GM19193 (cell line): ENCODE data around the gene MOB4.

Experiments used
- POLR2A ChIP-seq: IDR thresholded peaks from 4 replicates; pipeline ENCODE4 v1.6.1; 2011; ENCODE audit not compliant: insufficient read depth, insufficient read length; ENCODE audit errors: extremely low read depth

MOB4 gene

DNA sequence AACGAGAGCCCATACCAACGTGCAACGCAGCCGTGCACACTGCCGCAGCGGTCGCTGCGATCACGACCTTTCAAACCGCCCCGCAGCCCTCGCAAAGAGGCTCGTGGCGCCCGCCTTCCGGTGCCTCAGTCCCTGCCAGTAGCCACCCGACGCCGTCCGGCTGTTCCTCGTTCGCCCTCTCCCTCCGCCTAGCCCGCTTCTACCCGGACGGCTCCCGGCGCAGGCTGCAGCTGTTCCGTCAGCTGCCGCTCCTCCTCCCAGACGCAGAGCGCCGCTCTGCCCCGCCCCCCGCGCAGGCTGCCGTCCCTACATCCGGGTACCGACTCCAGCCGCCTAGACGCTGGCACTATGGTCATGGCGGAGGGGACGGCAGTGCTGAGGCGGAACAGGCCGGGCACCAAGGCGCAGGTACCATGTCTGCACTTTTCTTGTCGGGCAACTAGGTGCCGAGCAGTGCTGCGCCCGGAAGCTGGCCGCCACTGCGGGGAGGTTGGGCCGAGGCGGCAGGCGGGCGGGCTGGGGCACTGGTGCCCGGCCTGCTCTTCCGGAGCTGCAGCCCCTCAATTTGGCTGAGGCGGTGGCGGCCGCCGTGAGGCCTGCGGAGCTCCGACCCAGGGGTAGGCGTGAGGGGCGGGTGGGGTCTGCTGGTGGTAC, at the start of gene MOB4:
MOB4 (plus strand) TSS at position 328 of the 654 bp plus-strand sequence; CDS start at position 349, 21 bp downstream.
- TF ChIP-seq POLR2A = peak; percentile 97

DNA sequence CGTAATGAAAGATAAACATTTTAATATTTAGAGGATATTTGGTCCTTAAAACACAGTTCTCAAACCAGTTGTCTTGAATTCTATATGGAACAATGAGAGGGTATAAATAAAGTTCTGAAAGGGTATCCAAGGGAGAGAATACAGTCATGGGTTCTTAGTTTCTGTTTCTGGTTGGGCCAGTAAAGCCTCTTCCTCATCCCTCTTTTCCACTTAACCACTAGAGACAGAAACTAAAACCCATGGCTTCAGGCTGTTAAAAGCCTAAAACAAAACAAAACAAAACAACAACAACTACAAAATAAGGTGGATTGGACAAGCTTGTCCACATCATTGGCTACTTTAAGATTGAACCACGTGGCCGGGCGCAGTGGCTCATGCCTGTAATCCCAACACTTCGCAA, 43.7 kb upstream of the MOB4 start:
- no peak for TF ChIP-seq POLR2A

DNA sequence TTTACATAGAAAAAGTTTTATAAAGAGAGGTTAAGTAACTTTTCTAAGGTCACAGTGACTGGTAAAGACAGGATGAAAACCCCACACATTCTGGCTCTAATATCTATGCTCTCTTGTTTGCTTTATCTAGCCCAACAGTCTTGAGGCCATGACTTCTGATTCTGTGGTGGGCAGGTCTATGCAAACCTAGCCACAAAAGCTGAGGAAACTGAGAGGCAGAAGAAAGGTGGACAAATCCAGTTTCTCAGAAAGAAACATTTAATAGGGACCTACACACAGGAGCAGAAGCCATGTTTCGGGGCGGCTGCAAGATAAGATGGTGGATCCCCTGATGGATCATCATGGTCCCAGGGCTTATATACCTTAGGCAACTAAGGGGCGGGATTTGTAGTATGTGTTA, 38.1 kb upstream of the MOB4 start:
- TF ChIP-seq POLR2A = no peak

DNA sequence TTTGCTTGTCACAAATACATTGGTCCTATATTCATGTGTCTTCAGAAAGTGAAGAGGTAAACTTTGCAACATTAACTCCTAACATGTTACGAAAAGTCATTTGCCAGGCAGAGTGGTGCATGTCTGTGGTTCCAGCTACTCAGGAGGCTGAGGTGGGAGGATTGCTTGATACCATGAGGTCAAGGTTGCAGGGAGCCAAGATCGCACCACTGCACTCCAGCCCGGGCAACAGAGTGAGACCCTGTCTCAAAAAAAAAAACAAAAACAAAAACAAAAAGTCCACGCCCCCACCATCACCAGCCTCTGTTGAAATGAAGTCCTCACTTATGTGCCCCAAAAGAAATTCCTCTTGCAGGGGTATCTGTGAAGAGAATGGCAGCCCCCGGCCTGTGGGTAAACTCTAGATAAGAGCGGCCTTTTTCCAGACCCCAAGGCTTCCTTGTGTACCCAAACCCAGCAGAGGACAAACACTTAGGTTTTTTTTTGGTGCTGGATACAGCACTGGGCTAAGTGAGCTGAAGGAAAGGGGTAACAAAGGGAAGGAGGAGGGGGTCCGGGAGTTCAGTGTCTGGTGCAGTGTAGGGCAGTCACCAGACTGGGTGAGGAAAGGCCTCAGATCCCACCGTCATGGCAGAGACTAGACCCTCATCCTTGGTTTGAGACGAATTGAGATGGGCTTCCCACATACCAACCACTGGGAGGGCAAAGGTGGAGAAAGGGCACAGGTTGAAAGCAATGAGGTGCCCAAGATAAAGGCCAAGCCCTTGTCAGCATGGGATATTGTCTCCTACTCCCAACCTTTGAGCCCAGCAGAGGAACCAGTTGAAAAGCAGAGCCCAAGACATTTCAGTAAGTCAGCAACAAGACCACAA, 35.5 kb upstream of the MOB4 start:
- no peak for TF ChIP-seq POLR2A

DNA sequence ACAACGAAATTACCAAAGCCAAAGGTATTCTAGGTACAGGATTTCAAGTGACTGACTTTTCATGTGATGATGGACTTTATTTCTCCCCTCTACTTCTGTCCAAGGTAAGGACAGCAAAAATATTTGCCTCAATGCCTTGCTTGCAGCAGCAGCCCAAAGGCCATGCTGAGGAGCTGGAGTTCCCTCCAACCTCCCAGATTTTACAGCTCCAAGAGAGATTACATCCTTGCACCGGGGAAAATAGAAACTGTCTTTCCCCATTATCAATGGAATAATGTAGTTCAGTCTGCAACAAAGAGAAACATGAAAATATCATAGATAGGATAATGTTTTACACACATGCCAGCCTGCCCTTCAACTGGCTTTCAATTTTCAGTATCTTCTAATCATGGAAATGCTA, 29.7 kb upstream of the MOB4 start:
- TF ChIP-seq POLR2A = no peak

DNA sequence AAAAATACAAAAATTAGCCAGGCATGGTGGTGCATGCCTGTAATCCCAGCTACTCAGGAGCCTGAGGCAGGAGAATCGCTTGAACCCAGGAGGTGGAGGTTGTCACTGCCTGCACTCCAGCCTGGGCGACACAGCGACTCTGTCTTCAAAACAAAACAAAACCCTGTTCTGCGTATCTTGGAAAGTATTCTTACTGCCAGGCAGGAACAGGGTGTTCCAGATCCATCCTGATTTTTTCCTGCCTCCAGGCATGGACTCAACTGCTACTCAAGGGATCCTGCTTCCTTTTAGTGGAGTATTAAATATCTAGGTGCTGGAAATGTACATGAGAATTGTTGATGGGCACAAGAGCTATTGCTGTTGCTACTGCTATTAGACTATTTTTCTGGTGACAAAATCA, 28.5 kb upstream of the MOB4 start:
- TF ChIP-seq POLR2A = no peak

DNA sequence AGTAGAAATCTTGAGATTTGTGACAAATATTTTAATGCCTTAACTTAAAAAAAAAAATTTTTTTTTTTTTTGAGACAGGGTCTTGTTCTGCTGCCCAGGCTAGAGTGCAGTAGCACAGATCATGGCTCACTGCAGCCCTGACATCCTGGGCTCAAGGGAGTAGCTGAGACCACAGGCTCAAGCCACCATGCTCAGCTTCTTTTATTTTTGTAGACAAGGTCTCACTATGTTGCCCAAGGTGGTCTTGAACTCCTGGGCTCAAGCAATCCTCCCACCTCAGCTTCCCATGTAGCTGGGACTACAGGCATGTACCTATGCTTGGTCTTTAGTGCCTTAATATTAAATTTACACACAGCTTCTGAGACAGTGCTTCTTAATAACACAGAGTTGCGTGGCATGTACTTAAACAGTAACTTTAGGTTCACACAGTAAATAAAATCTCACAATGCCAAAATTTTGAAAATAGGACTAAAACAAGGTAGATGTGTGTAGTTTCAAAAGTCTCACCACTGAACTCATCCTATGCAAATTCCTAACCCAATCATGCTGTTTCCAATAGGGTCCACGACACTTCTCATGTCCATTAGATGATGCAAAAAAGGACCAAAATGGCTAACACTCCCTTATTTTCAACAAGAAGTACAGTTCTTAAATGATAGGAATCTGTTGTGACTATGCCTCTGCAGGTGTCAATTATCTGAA, 20.3 kb upstream of the MOB4 start:
- TF ChIP-seq POLR2A = no peak

DNA sequence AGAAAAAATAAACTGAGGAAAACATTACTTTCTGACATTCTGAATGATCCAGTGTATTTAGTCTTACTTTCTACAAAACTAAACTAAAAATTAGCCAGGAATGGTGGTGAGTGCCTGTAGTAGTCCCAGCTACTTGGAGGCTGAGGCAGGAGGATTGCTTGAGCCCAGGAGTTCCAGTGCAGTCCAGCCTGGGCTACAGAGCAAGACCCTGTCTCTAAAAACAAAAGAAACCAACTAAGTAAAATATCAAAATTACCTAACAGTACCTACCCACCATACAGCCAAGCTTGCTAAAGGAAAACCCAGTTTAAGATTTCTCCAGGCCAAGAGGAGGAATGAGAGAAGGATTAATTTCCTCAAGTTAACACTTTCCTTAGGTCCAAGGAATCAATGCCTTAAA, 19.2 kb upstream of the MOB4 start:
- no peak for TF ChIP-seq POLR2A

DNA sequence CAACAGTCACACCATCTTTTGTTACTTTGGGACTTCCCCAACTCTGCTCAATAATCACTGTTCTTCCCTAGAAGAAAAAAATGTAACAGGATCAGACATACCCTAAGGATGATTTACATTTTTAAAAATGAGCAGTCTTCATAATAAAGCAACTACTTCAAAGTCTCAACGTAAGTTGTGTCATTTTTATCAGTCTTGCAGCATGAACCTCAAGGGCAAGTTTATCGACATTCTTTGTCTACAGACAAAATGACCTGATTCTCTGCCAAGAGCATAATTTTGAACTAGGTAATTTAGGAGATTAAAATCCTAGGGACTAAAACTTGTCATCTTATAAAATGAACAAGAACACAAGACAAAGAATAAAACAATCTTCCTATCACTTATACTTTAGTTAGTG, 18.5 kb upstream of the MOB4 start:
- TF ChIP-seq POLR2A = no peak

DNA sequence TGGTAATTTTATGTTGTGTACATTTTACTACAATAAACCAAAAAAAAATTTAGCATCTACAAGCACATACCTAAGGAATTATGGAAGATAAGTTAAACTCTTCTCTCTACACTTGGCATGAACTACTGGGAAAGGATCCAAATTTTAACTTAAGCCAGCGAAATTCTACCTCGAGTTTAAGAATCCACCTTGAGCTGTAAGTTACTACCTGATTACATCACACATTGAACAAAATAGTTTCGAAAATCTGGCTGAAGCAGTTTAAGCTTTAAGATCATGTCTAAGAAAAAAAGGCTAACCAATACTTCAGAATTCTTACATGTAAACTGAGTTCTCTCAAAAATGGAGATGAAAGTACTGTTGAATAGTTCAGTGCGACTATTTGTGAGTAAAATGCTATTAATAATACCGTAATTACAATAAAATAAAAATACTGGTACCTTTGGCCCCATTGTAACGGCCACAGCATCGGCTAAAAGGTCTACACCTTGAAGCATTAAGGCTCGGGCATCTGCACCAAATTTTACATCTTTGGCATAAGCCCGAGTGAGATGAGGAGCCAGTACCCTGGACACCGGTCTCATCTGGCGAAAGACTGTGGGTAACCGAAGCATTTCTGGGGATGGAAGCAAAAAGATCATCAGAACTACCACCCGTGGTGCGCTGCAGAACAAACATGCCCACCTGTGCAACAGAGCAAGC, 17.5 kb upstream of the MOB4 start:
- TF ChIP-seq POLR2A = no peak

DNA sequence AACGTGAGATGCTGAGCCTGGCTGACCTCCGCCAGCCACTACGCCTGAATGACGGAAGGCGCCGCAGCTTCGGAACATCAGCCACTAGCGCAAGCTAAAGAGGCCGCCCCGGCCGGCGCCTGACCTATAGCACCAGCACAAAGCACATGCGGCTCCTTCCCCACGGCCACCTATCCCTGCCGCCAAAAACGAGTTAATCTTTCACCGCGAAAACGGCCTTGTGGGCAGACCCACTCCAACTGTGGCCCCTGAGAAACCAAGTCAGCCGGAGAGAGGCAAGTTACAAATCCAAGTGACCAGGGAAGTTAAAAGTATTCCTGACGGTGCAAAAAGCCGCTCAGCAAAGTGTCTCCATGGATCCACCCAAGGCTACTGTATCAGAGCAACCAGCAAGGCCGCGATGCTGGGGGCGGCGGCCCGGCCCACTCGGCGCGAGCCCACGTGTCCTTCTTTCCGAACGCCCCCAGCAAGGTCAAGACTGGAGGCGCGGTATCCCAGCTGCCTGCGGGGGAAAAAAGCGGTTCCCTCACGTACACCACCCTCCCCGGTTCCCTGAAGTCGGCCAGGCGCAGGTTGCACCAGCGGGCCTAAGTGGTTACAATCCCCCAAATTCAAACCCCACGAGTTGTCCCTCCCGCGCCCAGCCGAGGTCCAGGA, 16.8 kb upstream of the MOB4 start:
- TF ChIP-seq POLR2A = peak; percentile 41

DNA sequence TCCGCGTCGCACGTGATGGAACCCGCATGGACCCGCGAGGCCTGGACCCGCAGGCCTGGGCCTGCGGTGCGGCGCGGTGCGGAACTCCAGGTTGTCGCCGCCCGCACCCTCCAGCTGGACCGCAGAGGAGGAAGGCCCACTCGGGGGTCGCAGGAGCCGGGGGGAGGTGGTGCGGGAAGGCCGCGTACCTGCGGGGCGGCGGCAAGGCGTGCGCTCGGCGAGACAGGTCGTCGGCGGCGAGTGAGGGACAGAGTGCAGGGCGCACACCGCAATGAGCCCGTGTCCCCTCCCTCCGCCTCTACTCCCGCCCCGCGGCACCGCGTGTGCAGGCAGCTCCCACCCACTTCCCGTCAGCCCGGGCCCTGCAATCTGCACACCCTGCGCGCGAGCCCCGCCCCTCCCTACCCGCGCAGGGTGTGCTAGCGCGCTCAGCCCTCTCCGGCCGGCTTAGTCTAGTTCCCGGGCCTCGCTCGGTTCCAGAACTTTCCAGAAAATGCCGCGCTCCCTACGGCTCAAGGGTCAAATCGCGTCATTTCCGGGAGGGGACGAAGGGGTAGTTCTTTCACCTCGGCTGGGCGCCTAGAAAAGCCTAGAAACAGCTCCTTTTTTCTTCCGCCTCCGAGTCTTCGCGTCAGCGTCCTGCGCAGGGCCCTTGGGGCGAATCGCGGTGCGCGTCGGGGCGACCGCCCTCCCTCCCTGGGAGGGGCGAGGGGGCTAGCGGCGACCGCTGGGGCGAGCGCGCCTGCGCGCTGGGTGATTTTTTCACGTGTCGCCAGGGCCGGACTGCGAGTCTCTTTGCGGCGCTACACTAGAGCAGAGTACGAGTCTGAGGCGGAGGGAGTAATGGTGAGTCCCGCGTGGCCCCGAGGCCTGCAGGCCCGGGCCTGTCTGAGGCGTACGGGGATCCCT, 16.0 kb upstream of the MOB4 start, which contains the start of the genes HSPD1 and HSPE1:
HSPD1 (minus strand) TSS at position 247 of the 909 bp plus-strand sequence. CDS start 992 bp downstream, outside the sequence.
HSPE1 (plus strand) TSS at position 786 of the 909 bp plus-strand sequence; CDS start at position 844, 58 bp downstream.
- TF ChIP-seq POLR2A = peak; percentile 91

DNA sequence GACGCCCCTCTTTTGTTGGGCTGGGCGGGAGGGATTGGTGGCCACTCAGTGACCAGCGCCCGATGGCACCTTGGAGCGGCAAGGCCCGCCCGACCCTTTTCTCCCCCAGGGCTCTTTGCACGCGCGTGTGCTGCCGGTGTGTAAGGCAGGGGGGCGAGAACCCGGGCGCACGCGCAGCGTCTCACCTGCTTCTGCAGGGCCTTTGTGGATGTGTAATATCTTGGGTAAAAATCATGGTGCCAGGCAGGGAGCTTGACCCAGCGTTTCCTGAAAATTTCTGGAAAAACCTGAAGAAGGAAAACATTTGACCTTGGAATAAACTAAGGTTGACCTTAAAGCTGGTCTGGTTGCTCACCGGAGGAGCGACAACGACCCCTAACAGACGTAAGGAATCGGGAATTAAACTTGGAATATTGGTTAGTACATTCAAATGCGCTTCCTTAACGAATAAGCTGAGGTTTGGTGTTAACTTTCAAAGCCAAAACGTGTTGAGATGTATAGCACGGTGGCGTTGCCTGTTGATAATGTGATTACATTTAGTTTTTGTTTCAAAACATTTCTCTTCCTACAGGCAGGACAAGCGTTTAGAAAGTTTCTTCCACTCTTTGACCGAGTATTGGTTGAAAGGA, 15.2 kb upstream of the MOB4 start:
- TF ChIP-seq POLR2A = no peak
